Uterus (tissue), 2 donors: ENCODE results near the gene CBX8.

Experiments used
- POLR2A ChIP-seq, 2 donors: fragments of 450-650 bp; IDR thresholded peaks; one replicate each; pipeline ENCODE4 v1.6.1; 2016; ENCODE audit warnings: antibody characterized with exemption in 2 of 2, mild to moderate bottlenecking in 1 of 2, moderate library complexity in 1 of 2
- TF ChIP-seq, protein P1 (sequence below), 4 experiments: fragments of 200-600 bp in 2 of 4; fragments of 450-650 bp in 2 of 4; sonication (generic) in 2 of 4; IDR thresholded peaks; one replicate each; pipeline ENCODE4 v1.5.1; 2016 to 2019; ENCODE audit warnings: antibody characterized with exemption in 4 of 4, mild to moderate bottlenecking in 2 of 4, moderate library complexity in 1 of 4

DNA sequence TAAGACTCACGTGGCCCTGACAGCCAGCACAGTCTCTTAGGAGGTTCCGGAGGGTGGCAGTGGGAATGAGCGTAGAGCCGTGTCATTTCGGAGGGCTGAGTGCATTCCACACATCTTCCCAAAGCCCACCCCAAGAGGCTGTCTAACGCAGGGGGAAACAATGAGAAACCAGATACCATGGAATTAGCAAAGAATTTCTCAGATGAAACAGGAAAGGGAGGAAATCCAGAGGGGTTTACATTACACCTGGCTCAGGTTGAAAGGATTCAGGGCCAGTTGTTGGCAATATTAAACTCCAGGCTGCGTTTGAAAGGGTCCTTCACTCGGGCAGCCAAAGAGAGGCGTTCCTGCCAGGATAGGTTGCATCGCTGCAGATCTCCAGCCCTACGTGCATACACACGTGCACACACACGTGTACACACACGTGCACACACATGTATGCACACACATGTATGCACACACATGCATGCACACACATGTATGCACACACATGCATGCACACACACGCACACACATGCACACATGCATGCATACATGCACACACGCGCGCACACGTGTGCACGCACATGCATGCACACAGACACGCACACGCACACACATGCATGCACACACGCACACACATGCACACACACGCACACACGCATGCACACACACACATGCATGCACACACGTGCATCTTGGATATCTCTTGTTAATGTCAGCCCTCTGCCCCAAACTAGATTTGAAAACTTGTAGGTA, 30.1 kb upstream of the CBX8 start:
- TF ChIP-seq, protein P1, sequence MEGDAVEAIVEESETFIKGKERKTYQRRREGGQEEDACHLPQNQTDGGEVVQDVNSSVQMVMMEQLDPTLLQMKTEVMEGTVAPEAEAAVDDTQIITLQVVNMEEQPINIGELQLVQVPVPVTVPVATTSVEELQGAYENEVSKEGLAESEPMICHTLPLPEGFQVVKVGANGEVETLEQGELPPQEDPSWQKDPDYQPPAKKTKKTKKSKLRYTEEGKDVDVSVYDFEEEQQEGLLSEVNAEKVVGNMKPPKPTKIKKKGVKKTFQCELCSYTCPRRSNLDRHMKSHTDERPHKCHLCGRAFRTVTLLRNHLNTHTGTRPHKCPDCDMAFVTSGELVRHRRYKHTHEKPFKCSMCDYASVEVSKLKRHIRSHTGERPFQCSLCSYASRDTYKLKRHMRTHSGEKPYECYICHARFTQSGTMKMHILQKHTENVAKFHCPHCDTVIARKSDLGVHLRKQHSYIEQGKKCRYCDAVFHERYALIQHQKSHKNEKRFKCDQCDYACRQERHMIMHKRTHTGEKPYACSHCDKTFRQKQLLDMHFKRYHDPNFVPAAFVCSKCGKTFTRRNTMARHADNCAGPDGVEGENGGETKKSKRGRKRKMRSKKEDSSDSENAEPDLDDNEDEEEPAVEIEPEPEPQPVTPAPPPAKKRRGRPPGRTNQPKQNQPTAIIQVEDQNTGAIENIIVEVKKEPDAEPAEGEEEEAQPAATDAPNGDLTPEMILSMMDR (IDR thresholded peaks at IDR 0.05), result no peak
- no peak for TF ChIP-seq POLR2A (IDR thresholded peaks at IDR 0.05)
